Measurements from ENCODE around the gene CLIC6. TPM values are rescaled to one million over a fixed set of nuclear protein-coding genes. Genes with fewer than 3 reads are reported as not detected.

The CLIC6 gene
- total and polyA plus RNA-seq, 9 of the 15 experiments (the other 6 are each of a cell fraction or from before 2014, with no cell fraction given), result not detected

DNA sequence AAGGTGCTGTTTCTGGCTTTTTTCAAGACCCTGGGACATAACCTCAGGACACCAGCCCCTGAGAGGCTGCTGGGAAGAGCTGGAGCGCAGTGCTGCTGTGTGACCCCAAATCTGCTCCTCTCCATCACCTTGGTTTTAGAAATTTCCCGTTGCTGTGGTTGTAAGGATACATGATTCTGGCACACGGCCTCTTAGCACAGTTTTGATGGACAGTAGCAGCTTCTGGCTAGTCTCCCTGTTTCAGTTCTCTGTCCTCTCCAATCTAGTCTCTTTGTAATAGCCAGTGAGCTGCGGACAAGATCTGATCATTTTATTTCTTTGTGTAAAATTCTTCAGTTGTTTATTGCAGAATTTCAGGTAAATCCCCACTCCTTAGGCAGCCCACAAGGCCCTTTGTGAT is 3.1 kb downstream of the CLIC6 start (continued):
- TF ChIP-seq, protein P1, sequence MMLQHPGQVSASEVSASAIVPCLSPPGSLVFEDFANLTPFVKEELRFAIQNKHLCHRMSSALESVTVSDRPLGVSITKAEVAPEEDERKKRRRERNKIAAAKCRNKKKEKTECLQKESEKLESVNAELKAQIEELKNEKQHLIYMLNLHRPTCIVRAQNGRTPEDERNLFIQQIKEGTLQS (IDR thresholded peaks at IDR 0.05), result no peak
- TF ChIP-seq, protein P1 (CRISPR knock-in tag; conservative IDR thresholded peaks at IDR 0.05), result no peak

DNA sequence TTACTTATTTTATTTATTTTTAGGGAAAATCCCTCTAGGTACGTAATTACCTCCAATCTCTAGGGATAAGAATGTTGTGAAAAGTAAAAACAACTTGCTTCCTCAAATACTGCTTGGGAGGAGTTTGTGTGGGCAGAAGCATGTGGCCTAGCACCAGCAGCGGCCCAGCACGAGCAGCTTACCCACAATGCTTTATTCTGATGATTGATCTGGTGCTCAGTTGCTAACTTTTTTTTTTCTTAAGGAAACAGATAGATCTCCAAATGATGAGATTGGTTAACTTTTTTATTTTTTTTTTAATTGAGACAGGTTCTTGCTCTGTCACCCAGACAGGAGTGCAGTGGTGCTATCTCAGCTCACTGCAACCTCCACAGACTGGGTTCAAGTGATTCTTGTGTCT is 4.2 kb downstream of the CLIC6 start:
- no TSS peak for BruUV-seq (replicated peaks)
- Histone ChIP-seq H3K4me2 (ENCODE audit: insufficient read depth, low read length) (no peak overlapping the region), H3K9me1 (ENCODE audit: control insufficient read depth, insufficient read depth, low read length) (no peaks in the 10 kb centered on the region), H3K27ac (ENCODE audit: extremely low read depth, low read depth, low read length) (no peak overlapping the region), H3K4me3 (no peak overlapping the region), H3K36me3 (ENCODE audit: control insufficient read depth, insufficient read depth, low read length) (no peaks in the 10 kb centered on the region), H3K79me2 (ENCODE audit: control insufficient read depth, insufficient read depth, low read length) (no peaks in the 10 kb centered on the region), H3K9me3 (replicated peaks; ENCODE audit: control insufficient read depth, insufficient read depth, low read depth, low read length) (no peaks in the 10 kb centered on the region), H2AFZ (ENCODE audit: low read depth, low read length) (no peak overlapping the region), H3K9ac (ENCODE audit: insufficient read depth in 1 of 2, low read depth in 2 of 2, low read length in 2 of 2) (no peak overlapping the region), H3K27me3 (ENCODE audit: control insufficient read depth in 2 of 2, insufficient read depth in 2 of 2, low read length in 2 of 2) (peaks cover 43 to 52% of the 10 kb centered on the region in 2 experiments; a peak in 4 of 5 replicates), H4K20me1 (replicated peaks; ENCODE audit: control insufficient read depth, insufficient read depth, low read length) (no peaks in the 10 kb centered on the region), H3K4me1 (replicated peaks in 1 of 2; ENCODE audit: control insufficient read depth in 2 of 2, insufficient read depth in 2 of 2, low read length in 2 of 2) (peaks cover 0 to 16% of the 10 kb centered on the region in 2 experiments; a peak in 1 of 5 replicates)
- in situ Hi-C loops (cut with MboI), result no loop called here
- intact Hi-C loops (cut with micrococcal nuclease), result no loop called here
- ChIA-PET POLR2A (no interaction called here), CTCF (ENCODE audit: low intra/inter-chr PET ratio) (no interaction called here)
- TF ChIP-seq MEIS2 (IDR thresholded peaks at IDR 0.05; ENCODE audit: partially characterized antibody) (peak; percentile 37), TAF7 (tag; IDR thresholded peaks at IDR 0.05) (no peak), BHLHE40 (IDR thresholded peaks at IDR 0.05; ENCODE audit: low read length) (peak; percentile 51), L3MBTL2 (IDR thresholded peaks at IDR 0.05) (peak; percentile 35; the same call in 1 of the 2 replicates)
- TF ChIP-seq, protein P2, sequence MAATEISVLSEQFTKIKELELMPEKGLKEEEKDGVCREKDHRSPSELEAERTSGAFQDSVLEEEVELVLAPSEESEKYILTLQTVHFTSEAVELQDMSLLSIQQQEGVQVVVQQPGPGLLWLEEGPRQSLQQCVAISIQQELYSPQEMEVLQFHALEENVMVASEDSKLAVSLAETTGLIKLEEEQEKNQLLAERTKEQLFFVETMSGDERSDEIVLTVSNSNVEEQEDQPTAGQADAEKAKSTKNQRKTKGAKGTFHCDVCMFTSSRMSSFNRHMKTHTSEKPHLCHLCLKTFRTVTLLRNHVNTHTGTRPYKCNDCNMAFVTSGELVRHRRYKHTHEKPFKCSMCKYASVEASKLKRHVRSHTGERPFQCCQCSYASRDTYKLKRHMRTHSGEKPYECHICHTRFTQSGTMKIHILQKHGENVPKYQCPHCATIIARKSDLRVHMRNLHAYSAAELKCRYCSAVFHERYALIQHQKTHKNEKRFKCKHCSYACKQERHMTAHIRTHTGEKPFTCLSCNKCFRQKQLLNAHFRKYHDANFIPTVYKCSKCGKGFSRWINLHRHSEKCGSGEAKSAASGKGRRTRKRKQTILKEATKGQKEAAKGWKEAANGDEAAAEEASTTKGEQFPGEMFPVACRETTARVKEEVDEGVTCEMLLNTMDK (IDR thresholded peaks at IDR 0.05; ENCODE audit: borderline replicate concordance, insufficient read depth, low read depth, low read length, poor library complexity, severe bottlenecking), result no peak
- TF ChIP-seq, protein P3, sequence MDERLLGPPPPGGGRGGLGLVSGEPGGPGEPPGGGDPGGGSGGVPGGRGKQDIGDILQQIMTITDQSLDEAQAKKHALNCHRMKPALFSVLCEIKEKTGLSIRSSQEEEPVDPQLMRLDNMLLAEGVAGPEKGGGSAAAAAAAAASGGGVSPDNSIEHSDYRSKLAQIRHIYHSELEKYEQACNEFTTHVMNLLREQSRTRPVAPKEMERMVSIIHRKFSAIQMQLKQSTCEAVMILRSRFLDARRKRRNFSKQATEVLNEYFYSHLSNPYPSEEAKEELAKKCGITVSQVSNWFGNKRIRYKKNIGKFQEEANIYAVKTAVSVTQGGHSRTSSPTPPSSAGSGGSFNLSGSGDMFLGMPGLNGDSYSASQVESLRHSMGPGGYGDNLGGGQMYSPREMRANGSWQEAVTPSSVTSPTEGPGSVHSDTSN (CRISPR knock-in tag; IDR thresholded peaks at IDR 0.05; ENCODE audit: low read depth), result no peak
- TF ChIP-seq, protein P3 (tag; conservative IDR thresholded peaks at IDR 0.05; ENCODE audit: low read depth), result peak; percentile 78
- no peak for ATAC-seq
- WGBS (ENCODE audit: insufficient coverage, low coverage, missing lambda C conversion rate), result 4% methylated on average over 3 of the region's 3 CpGs
- no peak for FAIRE-seq
- no peak for DNase-seq (ENCODE audit: extremely low read depth in 1 of 4, low spot score in 3 of 4)
